ENCODE data around the gene NDUFA6. TPM values are rescaled to one million over a fixed set of nuclear protein-coding genes. Genes with fewer than 3 reads are reported as not detected.
"Not testable (repeated sequence)": the region's sequence is repeated elsewhere in the genome, so short reads cannot be mapped to it uniquely, and the experiment has no call there.

The NDUFA6 gene
- polyA plus RNA-seq, 2 of the 4 experiments (the other 2 are of a cell fraction), result 79.1 to 99.0 TPM

DNA sequence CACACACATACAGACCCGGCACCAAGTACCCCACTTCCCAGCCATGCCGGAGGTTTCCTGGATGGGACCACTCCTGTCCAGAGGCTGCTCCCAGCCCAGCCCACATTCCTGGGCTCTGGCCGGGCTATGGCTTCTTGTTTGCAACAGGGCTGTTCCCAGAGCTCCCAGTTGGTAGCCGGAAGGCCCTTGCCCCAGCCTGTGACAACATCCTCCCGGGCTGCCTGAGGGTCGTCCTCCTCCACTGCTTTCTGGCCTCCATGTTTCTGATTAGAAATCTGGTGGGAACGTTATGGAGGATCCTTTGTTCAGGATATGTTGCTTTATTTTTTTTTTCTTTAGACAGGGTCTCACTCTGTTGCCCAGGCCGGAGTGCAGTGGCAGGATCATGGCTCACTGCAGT, 41.0 kb upstream of the NDUFA6 start:
- Histone ChIP-seq H3K9me3 (no peaks in the 10 kb centered on the region), H3K4me2 (no peak overlapping the region), H3K4me1 (no peaks in the 10 kb centered on the region), H3K27ac (no peak overlapping the region), H3K4me3 (no peak overlapping the region)
- CTCF ChIA-PET, result no interaction called here
- no peak for DNase-seq (ENCODE audit: low read depth in 1 of 2, low spot score in 1 of 2)
- POLR2A ChIA-PET, result interaction anchor here (0.6 kb wide), 1 partner anchor 133 kb away, joined by 5 read pairs; no protein-coding TSS in a partner anchor
- TF ChIP-seq CBX8 (IDR thresholded peaks at IDR 0.05) (no peak), PBX3 (IDR thresholded peaks at IDR 0.05) (no peak), MYC (IDR thresholded peaks at IDR 0.05; ENCODE audit: borderline replicate concordance, low read length) (no peak), BHLHE40 (IDR thresholded peaks at IDR 0.05; ENCODE audit: low read depth, low read length) (no peak), SMC3 (IDR thresholded peaks at IDR 0.05) (no peak), TP53 (CRISPR knock-in tag; IDR thresholded peaks at IDR 0.05) (no peak), POLR2AphosphoS2 (conservative IDR thresholded peaks at IDR 0.05; ENCODE audit: low read length) (no peak), JUNB (IDR thresholded peaks at IDR 0.05) (no peak), EP300 (IDR thresholded peaks at IDR 0.05) (no peak), ZNF302 (CRISPR knock-in tag; IDR thresholded peaks at IDR 0.05) (no peak), REST (IDR thresholded peaks at IDR 0.05) (no peak), KDM5A (IDR thresholded peaks at IDR 0.05) (no peak), NPAS2 (CRISPR knock-in tag; IDR thresholded peaks at IDR 0.05; ENCODE audit: borderline replicate concordance) (no peak), HEYL (CRISPR knock-in tag; IDR thresholded peaks at IDR 0.05) (no peak), POLR2A (IDR thresholded peaks at IDR 0.05; ENCODE audit: low read length) (no peak), ZFP36 (IDR thresholded peaks at IDR 0.05; ENCODE audit: borderline replicate concordance, partially characterized antibody) (no peak), FOXS1 (CRISPR knock-in tag; IDR thresholded peaks at IDR 0.05) (no peak), RFX5 (IDR thresholded peaks at IDR 0.05) (no peak), BCL3 (IDR thresholded peaks at IDR 0.05) (no peak)
- TF ChIP-seq, protein P1, sequence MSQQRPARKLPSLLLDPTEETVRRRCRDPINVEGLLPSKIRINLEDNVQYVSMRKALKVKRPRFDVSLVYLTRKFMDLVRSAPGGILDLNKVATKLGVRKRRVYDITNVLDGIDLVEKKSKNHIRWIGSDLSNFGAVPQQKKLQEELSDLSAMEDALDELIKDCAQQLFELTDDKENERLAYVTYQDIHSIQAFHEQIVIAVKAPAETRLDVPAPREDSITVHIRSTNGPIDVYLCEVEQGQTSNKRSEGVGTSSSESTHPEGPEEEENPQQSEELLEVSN (IDR thresholded peaks at IDR 0.05; ENCODE audit: borderline replicate concordance, low read depth), result no peak
- FAIRE-seq, result no peak
- ATAC-seq, result no peak
- 70% methylated on average over 6 of the region's 8 CpGs for WGBS (ENCODE audit: missing lambda C conversion rate)

DNA sequence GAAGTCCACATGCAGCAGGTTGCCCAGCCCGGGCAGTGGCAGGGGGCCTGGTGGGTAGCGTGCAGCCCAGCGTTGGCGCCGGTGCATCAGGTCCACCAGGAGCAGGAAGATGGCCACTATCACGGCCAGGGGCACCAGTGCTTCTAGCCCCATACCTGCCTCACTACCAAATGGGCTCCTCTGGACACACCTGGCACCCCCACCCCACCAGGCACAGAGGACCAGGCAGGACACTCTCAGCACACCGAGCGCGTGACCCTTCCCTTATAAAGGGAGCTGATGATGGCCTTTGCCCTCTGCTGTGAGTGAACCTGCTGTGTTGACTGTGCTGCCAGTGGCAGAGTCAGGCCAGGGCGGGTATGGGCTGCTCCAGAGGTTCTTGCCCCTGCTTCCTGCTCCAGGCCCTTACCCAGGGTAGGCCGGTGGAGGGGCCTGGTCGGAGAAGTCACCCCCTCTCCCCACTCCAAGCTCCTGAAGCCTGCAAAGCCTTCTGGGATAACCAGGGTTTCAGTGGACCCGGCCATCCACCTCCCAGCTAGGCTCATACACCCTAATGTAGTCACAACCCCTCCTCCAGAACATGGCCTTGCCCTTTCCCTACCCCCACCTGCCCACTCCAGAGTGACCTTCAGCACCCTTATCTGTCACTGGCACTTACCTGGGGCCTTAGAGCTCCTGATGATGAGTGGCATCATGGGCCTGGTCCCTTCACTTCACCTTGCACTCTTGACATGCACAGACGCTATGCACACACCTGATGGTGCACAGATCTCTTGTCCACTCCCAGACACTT, 40.3 kb upstream of the NDUFA6 start, which contains the start of gene CYP2D6:
Gene CYP2D6 (minus strand): TSS at position 172 of the 793 bp plus-strand sequence. CDS start 19 bp downstream, at position 153.
- CTCF ChIA-PET; H3K4me1 ChIP-seq; FAIRE-seq; H3K27ac ChIP-seq; H3K9me3 ChIP-seq; H3K4me3 ChIP-seq; POLR2A ChIA-PET; DNase-seq (ENCODE audit: low read depth in 1 of 2, low spot score in 1 of 2); H3K4me2 ChIP-seq: not testable (repeated sequence)
- 100% methylated on average over 3 of the region's 14 CpGs for WGBS (ENCODE audit: missing lambda C conversion rate)
- peak in 1 of 2 experiments; percentile 10; a peak in 2 of 6 replicates for ATAC-seq

- H3K27ac ChIP-seq; H3K4me2 ChIP-seq; FAIRE-seq; DNase-seq (ENCODE audit: low read depth in 1 of 2, low spot score in 1 of 2); ATAC-seq; H3K4me3 ChIP-seq; H3K4me1 ChIP-seq; CTCF ChIA-PET; POLR2A ChIA-PET; H3K9me3 ChIP-seq: not testable (repeated sequence)
- 0% methylated on average over 1 of the region's 7 CpGs for WGBS (ENCODE audit: missing lambda C conversion rate)
Observed at GRCh38 chr22:42130182-42130581, 39.6 kb upstream of the NDUFA6 start.

- CTCF ChIA-PET; DNase-seq (ENCODE audit: low read depth in 1 of 2, low spot score in 1 of 2); POLR2A ChIA-PET; H3K4me1 ChIP-seq; H3K9me3 ChIP-seq; H3K27ac ChIP-seq; ATAC-seq; H3K4me3 ChIP-seq; H3K4me2 ChIP-seq; FAIRE-seq: not testable (repeated sequence)
- WGBS (ENCODE audit: missing lambda C conversion rate), result 91% methylated on average over 27 of the region's 65 CpGs
Observed at GRCh38 chr22:42128776-42129694, 38.5 kb upstream of the NDUFA6 start.

Measured in A549 (cell line).